GM12874 (cell line): ENCODE measurements around the gene ARPP21.

ENCODE experiments used
- TF ChIP-seq, protein P1 (sequence below): IDR thresholded peaks from 2 replicates; pipeline ENCODE4 v1.5.1; 2011; ENCODE audit warnings: low read depth, mild to moderate bottlenecking, control low read depth, low read length, moderate library complexity; ENCODE audit not compliant: insufficient read depth

Gene ARPP21

DNA sequence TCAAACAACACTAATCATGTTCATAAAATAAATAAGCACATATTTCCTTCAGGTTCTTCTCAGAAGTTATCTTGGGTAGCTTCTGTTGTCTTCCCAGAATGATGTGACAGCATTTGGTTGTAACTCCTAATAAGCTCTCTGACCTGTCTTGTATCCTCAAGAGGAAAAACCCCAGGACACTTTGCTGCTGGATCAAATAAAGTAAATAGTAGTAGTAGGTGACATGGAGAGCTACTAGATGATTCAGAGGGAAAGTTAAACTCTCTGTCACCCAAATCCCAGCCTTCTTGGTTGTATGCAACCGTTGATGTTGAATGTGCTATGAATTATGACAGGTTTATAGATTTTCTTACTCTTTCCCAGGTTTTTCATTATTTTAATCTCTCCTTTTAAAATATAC is 143.0 kb downstream of the ARPP21 start:
- TF ChIP-seq, protein P1, sequence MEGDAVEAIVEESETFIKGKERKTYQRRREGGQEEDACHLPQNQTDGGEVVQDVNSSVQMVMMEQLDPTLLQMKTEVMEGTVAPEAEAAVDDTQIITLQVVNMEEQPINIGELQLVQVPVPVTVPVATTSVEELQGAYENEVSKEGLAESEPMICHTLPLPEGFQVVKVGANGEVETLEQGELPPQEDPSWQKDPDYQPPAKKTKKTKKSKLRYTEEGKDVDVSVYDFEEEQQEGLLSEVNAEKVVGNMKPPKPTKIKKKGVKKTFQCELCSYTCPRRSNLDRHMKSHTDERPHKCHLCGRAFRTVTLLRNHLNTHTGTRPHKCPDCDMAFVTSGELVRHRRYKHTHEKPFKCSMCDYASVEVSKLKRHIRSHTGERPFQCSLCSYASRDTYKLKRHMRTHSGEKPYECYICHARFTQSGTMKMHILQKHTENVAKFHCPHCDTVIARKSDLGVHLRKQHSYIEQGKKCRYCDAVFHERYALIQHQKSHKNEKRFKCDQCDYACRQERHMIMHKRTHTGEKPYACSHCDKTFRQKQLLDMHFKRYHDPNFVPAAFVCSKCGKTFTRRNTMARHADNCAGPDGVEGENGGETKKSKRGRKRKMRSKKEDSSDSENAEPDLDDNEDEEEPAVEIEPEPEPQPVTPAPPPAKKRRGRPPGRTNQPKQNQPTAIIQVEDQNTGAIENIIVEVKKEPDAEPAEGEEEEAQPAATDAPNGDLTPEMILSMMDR = no peak

DNA sequence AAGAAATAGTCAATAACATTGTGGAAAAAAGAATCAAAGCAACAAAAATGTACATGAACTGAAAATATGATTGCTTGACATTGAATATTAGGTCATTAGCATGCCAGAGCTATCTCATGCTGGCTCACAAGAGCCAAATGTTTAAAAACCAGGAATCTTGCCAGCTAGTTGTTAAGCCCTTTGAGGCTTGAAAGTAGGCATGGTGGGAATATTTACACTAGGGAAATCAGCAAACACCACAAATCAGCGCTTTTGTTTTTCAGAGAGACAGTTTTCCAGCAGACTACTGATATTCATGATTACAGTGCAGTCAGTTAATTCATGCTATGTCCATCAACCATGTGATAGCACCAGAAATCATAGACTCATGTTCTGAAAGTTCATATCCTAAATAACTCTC is 144.8 kb downstream of the ARPP21 start:
- TF ChIP-seq, protein P1 = no peak

DNA sequence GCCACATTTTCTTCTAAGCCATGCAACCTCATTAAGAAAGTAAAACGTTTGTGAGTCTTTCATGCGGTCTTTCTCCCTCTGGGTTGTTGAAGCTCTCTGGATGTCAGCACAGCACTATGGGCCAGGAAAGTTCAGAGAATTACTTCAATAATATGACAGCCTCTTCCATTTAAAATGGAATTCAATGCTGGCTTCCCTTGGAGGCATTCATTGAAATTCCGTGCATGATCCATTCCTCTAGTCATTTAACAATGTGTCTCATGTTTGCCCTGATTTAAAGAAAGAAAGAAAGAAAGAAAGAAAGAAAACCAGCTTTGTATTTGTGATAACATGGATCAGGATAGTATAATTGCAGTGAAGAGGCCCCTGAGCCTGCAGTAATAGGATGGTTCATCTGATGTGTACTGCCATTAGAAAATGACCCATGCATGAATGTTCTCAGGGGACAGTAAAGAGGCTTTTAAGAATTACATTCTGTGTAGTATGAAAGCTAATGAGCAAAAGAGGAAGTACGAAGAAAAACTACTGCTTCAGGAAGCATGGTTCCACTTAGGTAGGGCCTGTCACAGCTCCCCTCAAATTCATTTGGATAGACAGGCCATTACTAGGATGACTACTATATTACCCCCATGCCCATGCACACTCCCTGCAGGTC is 146.0 kb downstream of the ARPP21 start:
- TF ChIP-seq, protein P1 = no peak

DNA sequence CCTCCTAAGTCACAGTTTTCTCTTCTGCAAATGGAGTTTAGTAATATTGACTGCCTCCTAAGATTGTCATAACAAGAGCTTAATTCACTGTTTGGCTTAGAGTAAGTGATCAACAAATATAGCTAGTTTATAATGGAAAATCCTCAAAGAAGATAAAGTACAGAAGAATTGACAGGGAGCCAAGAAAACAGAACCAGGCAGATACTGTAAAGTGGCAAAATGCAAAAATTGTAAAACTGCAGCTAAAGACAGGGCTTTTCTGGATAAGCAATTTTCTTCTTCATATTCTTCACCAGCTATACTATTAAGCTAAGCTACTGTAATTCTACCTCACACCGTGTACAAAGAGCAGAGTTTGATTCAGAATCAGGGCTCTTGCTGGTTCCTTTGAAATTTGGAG is 148.6 kb downstream of the ARPP21 start:
- TF ChIP-seq, protein P1 = no peak

DNA sequence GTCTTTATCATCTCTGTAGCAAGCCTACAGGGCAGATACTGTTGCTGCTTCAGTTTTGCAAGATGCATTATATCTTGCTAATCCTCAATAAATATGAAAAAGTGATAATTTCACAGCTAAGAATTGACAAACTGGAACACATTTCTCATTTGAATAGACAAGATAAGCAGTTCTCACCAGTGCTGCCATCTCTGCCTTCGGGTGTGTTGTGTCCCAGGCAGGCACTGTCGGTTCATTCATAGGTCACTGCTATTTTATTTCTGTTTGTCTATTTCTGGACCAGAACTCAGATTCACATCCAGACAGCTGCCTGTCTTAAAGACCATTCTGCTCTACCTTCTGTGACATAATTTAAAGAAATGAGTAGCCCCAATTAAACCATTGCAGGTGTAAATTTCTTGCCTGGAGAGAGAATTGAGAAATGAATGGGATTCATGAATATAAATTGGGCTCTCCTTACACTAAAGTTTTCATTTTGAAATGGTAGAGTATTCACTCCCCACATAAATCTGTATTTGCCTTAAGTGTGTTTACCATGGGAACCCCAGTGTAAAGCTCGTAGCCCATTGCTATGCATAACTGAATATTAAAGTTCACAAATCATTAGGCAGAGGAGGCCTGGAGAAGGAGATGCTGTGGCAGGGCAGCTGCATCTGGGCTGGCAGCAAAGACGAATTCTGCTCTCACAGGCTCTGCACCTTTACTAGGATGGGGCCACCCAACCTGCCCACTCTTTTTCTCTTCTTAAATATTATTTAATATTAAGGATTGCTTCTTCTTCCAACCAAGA is 149.9 kb downstream of the ARPP21 start:
- TF ChIP-seq, protein P1 = no peak

DNA sequence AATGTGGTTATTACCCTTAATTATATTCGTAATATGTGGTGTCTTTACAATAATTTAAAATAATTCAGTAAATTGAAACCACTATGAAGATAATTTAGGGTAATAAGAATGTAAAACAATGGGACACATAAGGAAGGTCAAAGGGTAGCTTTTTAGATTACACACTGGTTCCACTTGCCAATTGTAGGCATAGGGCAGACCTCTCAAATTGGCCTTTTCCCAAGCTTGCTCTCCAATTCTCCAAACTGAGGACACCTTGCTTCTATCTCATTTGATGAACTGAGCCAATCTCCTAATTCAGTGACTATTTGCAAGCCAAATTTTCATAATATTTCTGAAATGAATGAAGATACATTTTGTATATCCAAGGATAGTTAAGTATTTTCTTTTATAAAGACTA is 151.4 kb downstream of the ARPP21 start:
- TF ChIP-seq, protein P1 = no peak

DNA sequence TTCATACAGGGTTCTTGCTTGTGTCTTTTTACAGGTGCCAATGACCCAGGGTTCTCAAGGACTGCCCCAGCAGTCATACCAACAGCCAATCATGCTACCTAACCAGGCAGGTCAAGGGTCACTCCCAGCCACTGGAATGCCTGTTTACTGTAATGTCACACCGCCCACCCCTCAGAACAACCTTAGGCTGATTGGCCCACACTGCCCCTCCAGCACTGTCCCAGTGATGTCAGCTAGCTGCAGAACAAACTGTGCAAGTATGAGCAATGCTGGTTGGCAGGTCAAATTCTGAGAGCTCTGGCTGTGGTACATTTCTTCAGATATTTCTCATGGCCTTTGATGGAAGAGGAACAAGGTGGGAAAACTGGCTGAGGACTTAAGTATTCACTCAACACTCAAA is 154.3 kb downstream of the ARPP21 start:
- TF ChIP-seq, protein P1 = no peak
